Measurements from ENCODE around the gene NRP1. TPM values are rescaled to one million over a fixed set of nuclear protein-coding genes. Genes with fewer than 3 reads are reported as not detected.

The NRP1 gene
- total and polyA plus RNA-seq, 9 donors: 39.6 to 134 (median 67.2) TPM

DNA sequence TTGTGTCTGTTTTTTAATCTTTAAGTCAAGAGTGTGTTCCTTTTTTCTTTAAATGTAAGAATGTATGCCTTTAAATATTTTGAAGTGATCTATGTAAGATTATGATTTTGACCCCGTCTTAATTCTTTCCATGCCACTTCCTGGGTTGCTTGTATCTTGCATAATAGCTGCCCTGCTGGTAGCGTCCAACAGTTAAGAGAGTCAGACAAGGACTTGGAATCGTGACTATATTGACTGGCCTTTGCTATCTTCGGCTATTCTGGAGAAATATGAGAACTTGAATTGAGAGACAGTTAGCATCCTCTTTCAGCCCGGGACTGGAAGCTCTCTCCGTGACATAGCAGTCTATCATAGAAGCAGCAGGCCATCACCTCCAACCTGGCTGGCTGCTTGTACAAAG lies 13.0 kb downstream of the NRP1 start:
- intact Hi-C loops (cut with DNase I): no loop called here

DNA sequence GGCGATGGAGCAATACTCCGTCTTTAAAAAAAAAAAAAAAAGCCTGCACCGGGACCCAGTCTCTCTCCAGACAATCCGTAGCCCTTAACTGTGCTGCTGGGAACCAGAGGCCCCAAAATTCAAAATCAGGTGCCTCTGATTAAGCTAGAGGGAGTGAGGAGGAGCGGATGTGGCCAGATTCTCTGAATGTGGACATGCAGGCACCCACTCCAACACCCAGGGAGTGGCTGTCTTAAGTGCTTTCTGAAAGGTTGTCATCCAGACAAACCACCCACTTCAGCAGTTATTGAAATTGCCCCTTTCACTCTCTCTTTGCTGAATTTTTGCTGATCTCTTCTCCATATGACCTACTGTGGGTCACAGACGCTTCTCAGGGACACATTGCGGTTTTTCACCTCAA lies 14.2 kb downstream of the NRP1 start:
- no peak overlapping the region for H3K4me3 ChIP-seq
- H3K27ac ChIP-seq: no peak overlapping the region
- H3K27me3 ChIP-seq: no peaks in the 10 kb centered on the region
- TF ChIP-seq, protein P1, sequence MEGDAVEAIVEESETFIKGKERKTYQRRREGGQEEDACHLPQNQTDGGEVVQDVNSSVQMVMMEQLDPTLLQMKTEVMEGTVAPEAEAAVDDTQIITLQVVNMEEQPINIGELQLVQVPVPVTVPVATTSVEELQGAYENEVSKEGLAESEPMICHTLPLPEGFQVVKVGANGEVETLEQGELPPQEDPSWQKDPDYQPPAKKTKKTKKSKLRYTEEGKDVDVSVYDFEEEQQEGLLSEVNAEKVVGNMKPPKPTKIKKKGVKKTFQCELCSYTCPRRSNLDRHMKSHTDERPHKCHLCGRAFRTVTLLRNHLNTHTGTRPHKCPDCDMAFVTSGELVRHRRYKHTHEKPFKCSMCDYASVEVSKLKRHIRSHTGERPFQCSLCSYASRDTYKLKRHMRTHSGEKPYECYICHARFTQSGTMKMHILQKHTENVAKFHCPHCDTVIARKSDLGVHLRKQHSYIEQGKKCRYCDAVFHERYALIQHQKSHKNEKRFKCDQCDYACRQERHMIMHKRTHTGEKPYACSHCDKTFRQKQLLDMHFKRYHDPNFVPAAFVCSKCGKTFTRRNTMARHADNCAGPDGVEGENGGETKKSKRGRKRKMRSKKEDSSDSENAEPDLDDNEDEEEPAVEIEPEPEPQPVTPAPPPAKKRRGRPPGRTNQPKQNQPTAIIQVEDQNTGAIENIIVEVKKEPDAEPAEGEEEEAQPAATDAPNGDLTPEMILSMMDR (IDR thresholded peaks at IDR 0.05): no peak
- TF ChIP-seq POLR2A (IDR thresholded peaks at IDR 0.05) (no peak), EP300 (IDR thresholded peaks at IDR 0.05) (no peak)
- peaks cover 11% of the 10 kb centered on the region for H3K4me1 ChIP-seq (ENCODE audit: insufficient read depth)
- intact Hi-C loops (cut with DNase I): no loop called here
- H3K36me3 ChIP-seq: no peaks in the 10 kb centered on the region
- no peaks in the 10 kb centered on the region for H3K9me3 ChIP-seq
- no peak for DNase-seq
- WGBS, 3 donors: 94 to 98% (median 97%) methylated on average over 7 of the region's 7 CpGs

More for the DNA sequence above, 13.0 kb downstream of the NRP1 start:
- Histone ChIP-seq H3K27me3 (no peaks in the 10 kb centered on the region), H3K27ac (no peak overlapping the region), H3K4me3 (no peak overlapping the region), H3K36me3 (no peaks in the 10 kb centered on the region), H3K9me3 (no peaks in the 10 kb centered on the region), H3K4me1 (ENCODE audit: insufficient read depth) (peaks cover 6% of the 10 kb centered on the region)
- TF ChIP-seq POLR2A (IDR thresholded peaks at IDR 0.05) (no peak), EP300 (IDR thresholded peaks at IDR 0.05) (no peak)
- TF ChIP-seq, protein P1 (IDR thresholded peaks at IDR 0.05): no peak
- WGBS, 3 donors: 34 to 36% (median 35%) methylated on average over 6 of the region's 6 CpGs
- no peak for DNase-seq

DNA sequence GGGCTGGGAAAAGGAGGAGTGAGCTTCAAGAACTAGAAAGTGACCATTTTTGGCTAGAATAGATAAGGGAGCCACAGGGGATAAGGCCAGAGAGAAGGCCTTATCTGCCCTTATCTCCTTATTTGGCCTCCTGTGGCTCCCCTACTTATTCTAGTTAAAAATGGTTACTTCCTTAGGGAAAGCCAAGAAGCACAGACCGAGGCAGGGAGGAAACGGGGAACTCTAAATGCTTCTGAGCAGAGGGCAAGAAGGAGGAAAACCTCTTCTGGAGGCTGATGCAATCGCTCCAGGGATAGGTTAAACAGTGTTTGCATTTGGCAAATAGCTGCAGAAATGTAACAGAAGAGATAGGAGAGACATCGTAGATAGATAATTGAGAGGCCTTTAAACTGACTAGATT lies 18.6 kb downstream of the NRP1 start:
- Histone ChIP-seq H3K4me1 (ENCODE audit: insufficient read depth) (peaks cover 12% of the 10 kb centered on the region), H3K27me3 (no peaks in the 10 kb centered on the region), H3K36me3 (no peaks in the 10 kb centered on the region), H3K9me3 (no peaks in the 10 kb centered on the region), H3K4me3 (no peak overlapping the region), H3K27ac (no peak overlapping the region)
- 27 to 45% (median 44%) methylated on average over 4 of the region's 4 CpGs for WGBS, 3 donors
- DNase-seq: no peak
- TF ChIP-seq POLR2A (IDR thresholded peaks at IDR 0.05) (no peak), EP300 (IDR thresholded peaks at IDR 0.05) (no peak)
- TF ChIP-seq, protein P1 (IDR thresholded peaks at IDR 0.05): no peak
- intact Hi-C loops (cut with DNase I): no loop called here

DNA sequence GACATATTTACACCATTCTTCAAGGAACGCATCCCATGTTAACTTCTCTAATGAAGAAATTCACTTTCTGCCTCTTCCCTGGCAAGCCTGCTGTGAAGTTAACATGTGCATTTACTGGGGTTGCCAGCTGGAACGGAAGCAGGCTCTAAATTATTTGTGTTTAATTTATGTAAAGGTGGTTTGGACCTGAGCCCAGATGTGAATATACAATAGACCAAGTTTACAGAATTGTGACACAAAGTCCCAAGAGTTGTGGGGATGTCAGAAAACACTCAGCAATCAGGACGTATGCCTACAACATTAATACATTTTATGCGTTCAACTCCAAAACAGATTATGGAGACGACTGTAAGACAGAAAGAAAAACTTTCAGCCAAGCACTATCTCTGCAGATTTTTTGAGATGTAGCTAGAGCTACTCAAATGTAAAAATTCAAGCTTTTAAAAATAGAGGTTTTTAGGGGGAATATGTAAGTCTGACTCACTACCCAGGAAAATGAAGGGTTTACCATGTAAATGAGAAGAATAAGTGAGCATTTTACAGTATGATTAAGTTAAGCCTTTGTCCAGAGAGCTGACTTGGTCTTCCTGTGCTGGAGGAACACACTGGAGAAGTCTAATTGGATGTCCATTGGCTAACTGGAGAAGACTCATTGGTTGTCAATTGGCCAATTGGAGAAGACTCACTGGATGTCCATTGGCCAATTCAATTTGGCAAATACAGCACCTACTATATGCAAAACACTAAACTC lies 19.5 kb downstream of the NRP1 start:
- TF ChIP-seq EP300 (IDR thresholded peaks at IDR 0.05) (no peak), POLR2A (IDR thresholded peaks at IDR 0.05) (no peak)
- TF ChIP-seq, protein P1 (IDR thresholded peaks at IDR 0.05): no peak
- Histone ChIP-seq H3K27ac (no peak overlapping the region), H3K36me3 (no peaks in the 10 kb centered on the region), H3K4me1 (ENCODE audit: insufficient read depth) (peaks cover 13% of the 10 kb centered on the region), H3K9me3 (no peaks in the 10 kb centered on the region), H3K27me3 (no peaks in the 10 kb centered on the region), H3K4me3 (no peak overlapping the region)
- intact Hi-C loops (cut with DNase I): no loop called here
- no peak for DNase-seq
- WGBS, 3 donors: 63 to 81% (median 65%) methylated on average over 5 of the region's 5 CpGs
